GM10266 (cell line): ENCODE results near the gene MAD1L1.

Source experiments
- DNase-seq: peaks from one replicate; pipeline ENCODE4 v3.0.0; 2012; ENCODE audit errors: extremely low spot score
- TF ChIP-seq, protein P1 (sequence below): IDR thresholded peaks from 2 replicates; pipeline ENCODE4 v1.5.1; 2012; ENCODE audit warnings: mild to moderate bottlenecking, low read depth; ENCODE audit not compliant: control insufficient read depth, insufficient read depth; ENCODE audit errors: missing control alignments

Gene MAD1L1

DNA sequence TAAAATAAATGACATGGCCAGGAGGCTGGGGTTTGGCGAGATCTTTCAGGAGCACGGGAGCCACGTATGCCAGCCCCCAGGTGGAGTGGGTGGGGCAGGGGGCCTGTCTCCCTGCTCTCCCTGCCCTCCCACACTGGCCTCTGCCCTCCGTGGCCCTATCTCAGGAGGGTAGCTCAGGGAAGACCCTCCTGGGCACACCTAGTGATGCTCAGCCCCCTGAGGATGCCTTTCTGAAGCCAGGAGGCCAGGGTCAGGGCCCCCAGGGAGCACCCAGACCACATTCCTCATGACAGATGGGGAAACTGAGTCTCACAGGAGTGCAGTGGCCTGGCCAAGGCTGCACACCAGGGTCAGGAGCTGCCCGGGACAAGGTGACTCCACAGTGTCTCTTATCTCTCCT is 339.3 kb downstream of the MAD1L1 start:
- TF ChIP-seq, protein P1, sequence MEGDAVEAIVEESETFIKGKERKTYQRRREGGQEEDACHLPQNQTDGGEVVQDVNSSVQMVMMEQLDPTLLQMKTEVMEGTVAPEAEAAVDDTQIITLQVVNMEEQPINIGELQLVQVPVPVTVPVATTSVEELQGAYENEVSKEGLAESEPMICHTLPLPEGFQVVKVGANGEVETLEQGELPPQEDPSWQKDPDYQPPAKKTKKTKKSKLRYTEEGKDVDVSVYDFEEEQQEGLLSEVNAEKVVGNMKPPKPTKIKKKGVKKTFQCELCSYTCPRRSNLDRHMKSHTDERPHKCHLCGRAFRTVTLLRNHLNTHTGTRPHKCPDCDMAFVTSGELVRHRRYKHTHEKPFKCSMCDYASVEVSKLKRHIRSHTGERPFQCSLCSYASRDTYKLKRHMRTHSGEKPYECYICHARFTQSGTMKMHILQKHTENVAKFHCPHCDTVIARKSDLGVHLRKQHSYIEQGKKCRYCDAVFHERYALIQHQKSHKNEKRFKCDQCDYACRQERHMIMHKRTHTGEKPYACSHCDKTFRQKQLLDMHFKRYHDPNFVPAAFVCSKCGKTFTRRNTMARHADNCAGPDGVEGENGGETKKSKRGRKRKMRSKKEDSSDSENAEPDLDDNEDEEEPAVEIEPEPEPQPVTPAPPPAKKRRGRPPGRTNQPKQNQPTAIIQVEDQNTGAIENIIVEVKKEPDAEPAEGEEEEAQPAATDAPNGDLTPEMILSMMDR: no peak

DNA sequence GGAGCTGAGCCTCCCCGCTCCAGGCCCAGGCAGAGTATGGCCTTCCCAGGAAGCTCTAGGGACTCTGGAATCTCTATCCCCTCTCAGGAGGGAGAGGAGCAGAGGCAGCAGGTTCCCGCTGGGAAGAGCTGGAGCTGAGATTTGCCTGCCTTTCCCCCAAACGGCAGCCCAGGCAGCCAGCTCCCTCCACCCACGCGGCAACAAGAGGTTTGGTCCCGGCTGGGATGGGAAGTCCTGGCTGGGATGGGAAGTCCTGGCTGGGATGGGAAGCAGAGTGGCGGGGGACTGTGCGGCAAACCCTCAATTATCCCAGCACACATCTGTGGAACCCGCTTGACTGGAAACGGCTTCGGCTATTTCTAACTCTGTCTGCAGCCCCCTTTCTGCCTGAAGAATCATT is 339.7 kb downstream of the MAD1L1 start:
- DNase-seq: no peak
- TF ChIP-seq, protein P1: no peak

More for the DNA sequence above, 339.3 kb downstream of the MAD1L1 start:
- DNase-seq: no peak

DNA sequence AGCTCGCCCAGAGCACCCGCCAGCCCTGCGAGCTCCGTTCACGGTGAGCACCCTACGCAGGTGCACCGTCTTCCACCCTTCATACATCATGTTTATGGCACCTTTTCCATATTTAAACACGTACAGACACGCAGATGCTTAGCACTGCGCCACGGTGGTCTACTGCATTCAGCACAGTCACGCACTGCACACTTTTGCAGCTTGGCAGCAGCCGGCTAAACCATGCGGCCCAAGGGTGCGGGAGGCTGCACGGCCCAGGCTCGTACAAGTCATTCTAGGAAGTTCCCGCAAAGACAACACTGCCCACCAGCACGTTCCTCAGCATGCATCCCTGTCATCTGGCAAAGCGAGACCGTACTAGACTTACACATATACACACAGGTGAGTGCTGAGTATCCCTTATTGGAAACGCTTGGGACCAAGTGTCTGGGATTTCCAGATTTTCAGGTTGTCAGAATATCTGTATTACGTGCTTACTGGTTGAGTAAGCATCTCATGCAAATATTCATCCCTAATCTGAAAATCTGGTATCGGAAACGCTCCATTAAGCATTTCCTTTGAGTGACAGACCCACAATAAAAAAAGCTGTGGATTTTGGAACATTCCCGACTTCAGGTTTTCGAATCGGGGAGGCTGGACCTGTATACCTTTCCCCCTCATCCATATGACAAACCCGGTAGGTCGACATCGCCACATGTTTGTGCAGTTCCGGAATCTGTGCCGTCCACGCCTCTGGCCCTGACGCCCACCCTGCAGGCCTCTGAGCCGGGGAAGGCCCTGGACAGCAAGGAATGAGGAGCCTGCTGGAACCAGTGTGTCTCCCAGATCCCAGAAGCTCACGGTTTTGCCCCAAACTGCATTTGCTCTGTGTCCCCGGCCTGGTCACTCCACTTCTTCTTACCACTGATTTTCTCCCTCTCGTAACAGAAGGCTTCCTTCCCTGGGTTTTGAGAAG is 340.5 kb downstream of the MAD1L1 start:
- no peak for DNase-seq
- TF ChIP-seq, protein P1: no peak

DNA sequence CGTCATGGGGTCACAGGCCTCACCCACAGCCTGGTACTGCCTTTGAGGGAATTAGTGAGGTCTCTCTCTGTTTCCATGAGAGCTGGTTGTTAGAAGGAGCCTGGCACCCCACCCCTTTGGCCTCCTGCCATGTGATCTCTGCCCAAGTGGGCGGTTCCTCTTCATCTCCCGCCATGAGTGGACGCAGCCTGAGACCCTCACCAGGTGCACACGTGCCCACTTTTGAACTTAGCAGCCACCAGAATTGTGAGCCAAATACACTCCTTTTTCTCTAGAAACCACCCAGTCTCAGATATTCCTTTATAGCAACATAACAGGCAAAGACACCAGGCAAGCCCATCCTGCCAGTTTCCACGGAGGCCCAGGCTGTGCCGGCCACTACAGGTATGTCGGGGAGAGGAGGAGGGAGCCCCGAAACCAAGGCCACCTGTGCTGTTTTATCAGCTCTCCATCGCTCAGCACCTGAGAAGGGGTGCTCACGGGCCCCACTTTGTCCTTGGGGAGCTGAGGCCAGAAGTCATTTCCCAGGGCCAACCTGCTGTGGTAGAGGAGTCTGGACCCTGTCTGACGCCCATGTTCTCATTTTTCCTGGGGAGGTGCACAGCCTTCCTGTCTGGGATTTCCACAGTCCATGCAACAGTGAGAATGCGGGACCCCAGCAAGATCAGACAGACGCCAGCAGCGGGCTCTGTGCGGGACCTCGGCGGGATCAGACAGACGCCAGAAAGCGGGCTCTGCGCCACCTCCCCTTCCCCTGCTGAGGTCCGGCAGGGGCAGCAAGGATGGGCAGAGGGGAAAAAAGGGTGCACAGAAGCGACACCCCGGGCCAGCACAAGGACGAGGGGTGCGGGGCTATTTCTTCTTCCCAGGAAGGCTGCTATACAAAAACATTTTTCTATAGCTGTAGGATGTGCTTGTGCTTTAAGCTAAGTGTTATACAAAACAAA is 342.2 kb downstream of the MAD1L1 start:
- TF ChIP-seq, protein P1: no peak

DNA sequence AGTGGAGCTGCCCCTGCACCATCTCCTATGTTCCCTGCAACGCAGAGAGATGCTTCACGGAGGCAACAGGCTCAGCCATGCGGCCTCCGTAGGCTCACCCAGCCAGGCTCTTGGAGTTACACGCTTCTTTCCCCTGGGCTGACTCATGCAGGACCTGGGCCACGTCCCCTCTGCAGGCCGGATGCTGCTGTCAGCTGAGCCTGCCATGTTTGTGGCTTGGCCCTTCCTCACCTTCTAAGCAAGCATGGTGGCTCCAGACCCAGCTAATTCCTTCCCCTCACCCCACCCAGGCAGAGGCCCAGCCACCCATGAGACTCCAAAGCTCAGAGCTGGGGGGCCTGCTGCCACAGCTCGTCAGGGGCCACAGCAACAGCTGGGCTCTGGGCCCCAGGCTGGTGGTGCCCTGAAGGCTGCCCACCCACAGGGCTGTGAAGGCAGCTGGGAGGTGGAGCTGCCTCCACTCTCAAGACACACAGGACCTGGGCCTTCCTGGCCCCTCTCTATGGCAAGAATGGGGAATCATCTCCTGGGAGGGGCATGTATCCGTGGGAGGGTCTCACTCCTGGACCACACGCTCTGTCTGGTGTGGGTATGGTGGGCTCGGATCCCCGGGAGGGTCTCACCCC is 343.1 kb downstream of the MAD1L1 start:
- DNase-seq: no peak
- TF ChIP-seq, protein P1: no peak

More for the DNA sequence above, 342.2 kb downstream of the MAD1L1 start:
- DNase-seq: no peak

DNA sequence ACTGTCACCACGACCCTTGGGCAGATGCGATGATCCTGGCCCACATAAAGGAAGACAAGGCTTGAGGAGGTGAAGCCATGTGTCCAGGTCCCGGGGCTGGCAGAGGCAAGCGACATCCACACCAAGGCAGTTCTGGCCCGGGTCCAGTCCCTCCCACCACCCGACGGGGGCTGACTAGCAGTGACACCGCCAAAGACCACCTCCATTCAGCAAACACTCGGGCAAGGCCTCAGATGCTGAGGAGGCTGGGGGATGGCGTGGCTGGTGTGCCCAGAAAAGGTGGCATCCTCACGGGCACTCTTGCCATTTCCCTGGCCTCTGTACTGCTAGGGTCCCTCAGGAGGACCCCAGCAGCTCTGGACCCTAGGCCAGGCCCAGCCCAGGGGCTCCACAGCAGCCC is 343.7 kb downstream of the MAD1L1 start:
- TF ChIP-seq, protein P1: no peak
- DNase-seq: no peak
